ENCODE measurements around the gene TTYH1.

The TTYH1 gene

GRCh38 chr19:54482889-54483288, 67.6 kb downstream of the TTYH1 start:
- no peak for DNase-seq (ENCODE audit: low spot score)

- DNase-seq (ENCODE audit: low spot score): no peak
These were observed 69.2 kb downstream of the TTYH1 start for GRCh38 chr19:54484451-54484850.

GRCh38 chr19:54485851-54486250, 70.6 kb downstream of the TTYH1 start:
- DNase-seq (ENCODE audit: low spot score): no peak

Measured in hematopoietic multipotent progenitor cell treated with erythropoietin and hydrocortisone succinate and interleukin-3 and kit ligand, for 17 days (in vitro differentiated cells).